AG10803 (cell line): Measurements from ENCODE around the gene TRABD2B.

Experiments
- DNase-seq: peaks from one replicate; pipeline ENCODE4 v3.0.0; 2010; ENCODE audit warnings: low read depth
- H3K4me3 ChIP-seq: 2 replicates; pipeline ENCODE4 v1.5.1; 2011; ENCODE audit warnings: mild to moderate bottlenecking, low read length, control low read depth
- CTCF ChIP-seq: conservative IDR thresholded peaks from 2 replicates; pipeline ENCODE4 v1.5.1; 2011; ENCODE audit warnings: mild to moderate bottlenecking, low read length, control low read depth, inconsistent platforms

TRABD2B gene

GRCh38 chr1:47764461-47765046 is 232.6 kb downstream of the TRABD2B start:
- no peak overlapping the region for H3K4me3 ChIP-seq
- no peak for DNase-seq
- no peak for TF ChIP-seq CTCF

GRCh38 chr1:47763591-47764171 is 233.5 kb downstream of the TRABD2B start:
- no peak for TF ChIP-seq CTCF
- peak; percentile 8 for DNase-seq
- H3K4me3 ChIP-seq: no peak overlapping the region

- no peak for TF ChIP-seq CTCF
- no peak overlapping the region for H3K4me3 ChIP-seq
- no peak for DNase-seq
Observed at GRCh38 chr1:47761974-47762373, 235.2 kb downstream of the TRABD2B start.

DNA sequence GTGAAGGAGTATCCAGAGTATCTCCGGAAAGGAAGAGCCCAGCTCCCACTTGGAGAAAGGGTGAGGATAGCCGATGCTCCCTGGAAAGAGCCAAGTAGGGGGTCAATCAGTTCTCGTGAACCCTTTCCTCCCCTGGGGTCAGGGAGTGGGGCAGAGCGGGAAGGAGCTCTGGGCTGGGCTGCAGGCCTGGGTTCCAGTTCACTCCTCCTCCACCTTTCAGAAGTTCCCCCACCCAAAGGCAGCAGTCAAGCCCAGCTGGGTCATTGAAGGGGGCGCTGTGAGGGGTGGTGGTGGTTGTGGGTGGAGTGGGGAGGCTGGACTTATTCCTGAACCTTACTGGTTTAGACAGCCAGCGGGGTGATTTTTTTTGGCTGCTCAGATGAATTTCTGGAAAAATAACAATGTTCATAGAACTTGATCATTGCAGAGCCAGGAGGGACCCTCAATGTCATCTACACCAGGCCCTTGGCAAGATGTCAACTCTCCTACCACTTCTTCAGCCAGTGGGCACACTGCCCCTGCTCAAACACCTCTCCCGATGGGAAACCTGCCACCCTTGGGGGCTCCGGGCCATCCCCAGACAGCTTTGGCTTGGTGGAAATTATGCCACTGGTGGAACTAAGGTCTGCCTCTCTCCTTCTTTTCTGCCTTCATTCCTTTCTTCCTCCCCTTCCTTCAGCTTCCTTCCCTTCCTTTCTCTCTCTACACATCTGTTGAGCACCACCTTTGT is 235.8 kb downstream of the TRABD2B start:
- H3K4me3 ChIP-seq: no peak overlapping the region
- DNase-seq: no peak
- no peak for TF ChIP-seq CTCF

DNA sequence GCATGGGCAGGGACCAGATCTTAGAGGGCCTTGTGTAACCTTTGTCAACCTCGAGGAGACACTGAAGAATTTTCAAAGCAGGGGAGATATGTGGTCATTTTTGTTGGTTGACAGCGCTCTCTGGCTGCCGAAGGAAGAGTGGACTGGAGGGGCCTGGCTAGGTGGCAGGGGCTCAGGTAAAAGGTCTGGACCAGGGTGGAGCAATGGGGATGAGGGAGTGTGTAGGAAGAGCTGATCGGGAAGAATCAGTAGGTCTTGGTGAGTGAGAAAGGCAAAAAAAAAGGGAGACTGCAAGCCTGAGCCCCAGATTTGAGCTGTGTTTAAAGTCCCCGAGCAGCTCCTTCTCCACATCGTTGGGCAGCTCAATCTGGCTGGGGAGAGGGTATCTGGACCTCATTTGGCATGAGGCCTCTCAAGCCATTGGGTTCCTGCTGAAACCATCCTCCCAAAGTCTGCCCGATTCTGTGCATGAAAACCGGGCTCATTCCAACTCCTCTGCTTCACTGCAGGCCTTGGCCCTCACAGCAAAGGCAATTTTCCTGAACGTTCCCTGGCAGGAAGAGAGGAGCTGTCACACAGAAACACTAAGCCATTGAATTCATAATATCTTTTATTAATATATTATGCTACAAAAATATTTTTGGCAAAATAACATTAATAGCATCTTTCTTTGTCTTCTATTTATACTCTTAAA is 237.1 kb downstream of the TRABD2B start:
- no peak for DNase-seq
- TF ChIP-seq CTCF: no peak
- no peak overlapping the region for H3K4me3 ChIP-seq

DNA sequence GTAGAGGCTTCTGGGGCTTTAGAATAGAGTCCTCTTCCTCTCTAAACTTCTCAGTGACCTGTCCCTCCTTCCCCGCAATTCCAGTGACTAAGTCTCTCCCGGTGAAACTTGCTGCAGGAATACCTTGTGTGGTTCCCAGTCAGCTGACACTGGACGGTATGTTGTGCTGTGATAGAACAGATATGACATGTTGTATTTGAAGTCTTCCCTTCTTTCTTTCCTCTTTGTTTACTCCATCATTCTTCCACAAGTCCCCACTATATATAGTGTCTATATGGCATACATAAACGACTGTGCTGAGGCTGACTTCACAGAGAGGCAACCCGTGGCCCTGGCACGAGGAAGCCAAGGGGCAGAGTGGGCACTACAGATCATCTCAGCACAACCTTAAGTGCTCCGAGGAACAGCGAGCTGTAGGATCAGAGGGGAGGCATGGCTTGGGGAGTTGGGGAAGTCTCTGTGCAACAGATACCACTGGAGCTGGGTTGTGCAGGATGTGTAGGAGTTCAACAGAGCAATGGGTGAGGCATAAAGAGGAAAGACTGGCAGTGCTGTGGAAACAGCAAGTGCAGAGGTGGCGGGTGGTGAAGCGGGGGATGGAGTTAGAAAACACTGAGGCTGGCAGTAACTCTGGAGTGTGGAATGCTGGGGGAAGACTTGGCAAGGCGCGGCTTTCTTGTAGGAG is 237.8 kb downstream of the TRABD2B start:
- no peak for TF ChIP-seq CTCF
- no peak overlapping the region for H3K4me3 ChIP-seq
- no peak for DNase-seq
